IMR-90 (cell line): ENCODE measurements around the gene RAB5B. TPM values are rescaled to one million over a fixed set of nuclear protein-coding genes. Genes with fewer than 3 reads are reported as not detected.

ENCODE experiments used
- ATAC-seq: fragments of 200-7000 bp; cut with Tn5 transposase; 2 replicates; pipeline ENCODE4 v1.9.1; 2020; ENCODE audit warnings: low read depth, mild to moderate bottlenecking, moderate library complexity
- BruUV-seq: library from RNA; stranded (reverse); fragments of 400-500 nt; replicated peaks from 2 replicates; lab custom pipeline; 2021; lab: Mats Ljungman, UMichigan
- CTCF ChIA-PET: fragments of 300-600 bp; formaldehyde crosslinking; extraction: SDS; loops from one replicate; lab custom pipeline; 2021; ENCODE audit warnings: antibody characterized with exemption; lab: Yijun Ruan, JAX
- POLR2A ChIA-PET: fragments of 300-600 bp; sonication (Branson Sonifier 250); formaldehyde crosslinking; loops from one replicate; lab custom pipeline; 2022; ENCODE audit warnings: antibody characterized with exemption; ENCODE audit not compliant: unreplicated experiment; lab: Charles Lee
- DNase-seq: peaks from one replicate; pipeline ENCODE4 v3.0.0; 2013
- H2AFZ ChIP-seq: replicated peaks from 2 replicates; pipeline ENCODE3; 2013; ENCODE audit warnings: low read length, mild to moderate bottlenecking; ENCODE audit not compliant: poor library complexity
- H2AK5ac ChIP-seq: 2 replicates; pipeline ENCODE4 v1.6.1; 2013; ENCODE audit warnings: low read depth, low read length, inconsistent platforms
- H2AK9ac ChIP-seq: replicated peaks from 2 replicates; pipeline ENCODE3; 2013; ENCODE audit warnings: mild to moderate bottlenecking, low read depth, low read length, moderate library complexity; ENCODE audit not compliant: poor library complexity
- H2BK120ac ChIP-seq: 2 replicates; pipeline ENCODE4 v1.6.1; 2013; ENCODE audit warnings: low read depth, low read length, inconsistent platforms
- H2BK15ac ChIP-seq: 3 replicates; pipeline ENCODE4 v1.6.1; 2013; ENCODE audit warnings: low read depth, low read length, inconsistent platforms
- H2BK20ac ChIP-seq: 2 replicates; pipeline ENCODE4 v1.6.1; 2013; ENCODE audit warnings: low read depth, mild to moderate bottlenecking, inconsistent platforms, low read length, moderate library complexity
- H2BK5ac ChIP-seq: 2 replicates; pipeline ENCODE4 v1.6.1; 2013; ENCODE audit warnings: mild to moderate bottlenecking, low read depth, low read length, inconsistent platforms; ENCODE audit not compliant: poor library complexity, severe bottlenecking
- H3K14ac ChIP-seq: replicated peaks from 2 replicates; pipeline ENCODE4 v1.6.1; 2013; ENCODE audit warnings: low read depth, low read length, inconsistent platforms
- H3K18ac ChIP-seq: 2 replicates; pipeline ENCODE4 v1.6.1; 2013; ENCODE audit warnings: low read depth, low read length, control low read depth
- H3K23ac ChIP-seq: 2 replicates; pipeline ENCODE4 v1.6.1; 2013; ENCODE audit warnings: low read depth, low read length, inconsistent platforms
- H3K27ac ChIP-seq: 2 replicates; pipeline ENCODE4 v1.5.1; 2013; ENCODE audit warnings: mild to moderate bottlenecking, control low read depth, low read length; ENCODE audit not compliant: insufficient read depth
- H3K27me3 ChIP-seq: 2 replicates; pipeline ENCODE4 v1.6.1; 2013; ENCODE audit warnings: low read length; ENCODE audit not compliant: control insufficient read depth, insufficient read depth
- H3K36me3 ChIP-seq: 2 replicates; pipeline ENCODE4 v1.6.1; 2013; ENCODE audit warnings: low read length, mixed read lengths; ENCODE audit not compliant: control insufficient read depth, insufficient read depth
- H3K4ac ChIP-seq: 2 replicates; pipeline ENCODE4 v1.6.1; 2013; ENCODE audit warnings: low read depth, low read length, inconsistent platforms
- H3K4me1 ChIP-seq: 2 replicates; pipeline ENCODE4 v1.6.1; 2013; ENCODE audit warnings: low read length, mixed read lengths; ENCODE audit not compliant: control insufficient read depth, insufficient read depth
- H3K4me2 ChIP-seq: 2 replicates; pipeline ENCODE4 v1.6.1; 2013; ENCODE audit warnings: low read depth, mild to moderate bottlenecking, control low read depth, low read length, moderate library complexity
- H3K4me3 ChIP-seq: 2 replicates; pipeline ENCODE4 v1.5.1; 2013; ENCODE audit warnings: low read depth, mild to moderate bottlenecking, control low read depth, low read length, moderate library complexity; ENCODE audit not compliant: insufficient read depth
- H3K56ac ChIP-seq: 2 replicates; pipeline ENCODE4 v1.6.1; 2013; ENCODE audit warnings: low read length, inconsistent platforms; ENCODE audit not compliant: insufficient read depth; ENCODE audit errors: extremely low read depth
- H3K79me1 ChIP-seq, 2 experiments: 2 replicates each; pipeline ENCODE4 v1.6.1; 2013; ENCODE audit warnings: low read length in 2 of 2, inconsistent platforms in 1 of 2, low read depth in 1 of 2
- H3K9ac ChIP-seq: 2 replicates; pipeline ENCODE4 v1.6.1; 2013; ENCODE audit warnings: low read depth, low read length, control low read depth
- H3K9me1 ChIP-seq: 2 replicates; pipeline ENCODE4 v1.6.1; 2013; ENCODE audit warnings: low read length, inconsistent platforms; ENCODE audit not compliant: insufficient read depth
- H3K9me3 ChIP-seq: 2 replicates; pipeline ENCODE4 v1.6.1; 2013; ENCODE audit warnings: low read length; ENCODE audit not compliant: control insufficient read depth, insufficient read depth
- H4K20me1 ChIP-seq: 2 replicates; pipeline ENCODE4 v1.6.1; 2013; ENCODE audit warnings: low read length, inconsistent platforms; ENCODE audit not compliant: insufficient read depth
- H4K5ac ChIP-seq: 2 replicates; pipeline ENCODE4 v1.6.1; 2013; ENCODE audit warnings: mild to moderate bottlenecking, low read depth, low read length, control low read depth
- H4K8ac ChIP-seq, 2 experiments: 2 replicates each; pipeline ENCODE4 v1.6.1; 2013; ENCODE audit warnings: low read depth in 2 of 2, low read length in 2 of 2, control low read depth in 1 of 2, inconsistent platforms in 1 of 2
- H4K91ac ChIP-seq: 2 replicates; pipeline ENCODE4 v1.6.1; 2013; ENCODE audit warnings: low read depth, low read length, inconsistent platforms; ENCODE audit not compliant: insufficient read depth
- BHLHE40 ChIP-seq: fragments of 150-350 bp; IDR thresholded peaks from 2 replicates; pipeline ENCODE4 v1.6.1; 2016; ENCODE audit warnings: mild to moderate bottlenecking, low read depth, low read length
- CEBPB ChIP-seq: IDR thresholded peaks from 2 replicates; pipeline ENCODE4 v1.6.1; 2012; ENCODE audit warnings: low read depth, low read length, improper control_type of control experiment
- CTCF ChIP-seq: conservative IDR thresholded peaks from 2 replicates; pipeline ENCODE4 v1.5.1; 2012; ENCODE audit warnings: mild to moderate bottlenecking, low read depth, low read length, improper control_type of control experiment
- FOS ChIP-seq: fragments of 150-350 bp; IDR thresholded peaks from 2 replicates; pipeline ENCODE4 v1.6.1; 2016; ENCODE audit warnings: low read depth, low read length
- MAFK ChIP-seq: IDR thresholded peaks from 2 replicates; pipeline ENCODE4 v1.6.1; 2012; ENCODE audit warnings: low read depth, low read length, improper control_type of control experiment
- MAZ ChIP-seq: IDR thresholded peaks from 2 replicates; pipeline ENCODE4 v1.6.1; 2012; ENCODE audit warnings: low read depth, mild to moderate bottlenecking, low read length, improper control_type of control experiment, moderate library complexity, borderline replicate concordance
- MXI1 ChIP-seq: IDR thresholded peaks from 2 replicates; pipeline ENCODE4 v1.6.1; 2012; ENCODE audit warnings: low read depth, mild to moderate bottlenecking, low read length, moderate library complexity, borderline replicate concordance
- NFE2L2 ChIP-seq: fragments of 150-350 bp; IDR thresholded peaks from 2 replicates; pipeline ENCODE4 v1.6.1; 2016; ENCODE audit warnings: low read depth, mild to moderate bottlenecking, low read length
- RAD21 ChIP-seq: IDR thresholded peaks from 2 replicates; pipeline ENCODE4 v1.6.1; 2012; ENCODE audit warnings: low read length, improper control_type of control experiment
- RCOR1 ChIP-seq: IDR thresholded peaks from 2 replicates; pipeline ENCODE4 v1.6.1; 2012; ENCODE audit warnings: mild to moderate bottlenecking, low read length, improper control_type of control experiment; ENCODE audit not compliant: insufficient replicate concordance
- SMC3 ChIP-seq: fragments of 150-350 bp; IDR thresholded peaks from 2 replicates; pipeline ENCODE4 v1.6.1; 2016; ENCODE audit warnings: low read depth, mild to moderate bottlenecking, antibody characterized with exemption, low read length, moderate library complexity
- USF2 ChIP-seq: fragments of 150-350 bp; IDR thresholded peaks from 2 replicates; pipeline ENCODE4 v1.6.1; 2017; ENCODE audit warnings: mild to moderate bottlenecking, antibody characterized with exemption, low read length, low read depth
- WGBS, 2 experiments: methylation state at CpG; one replicate each; pipeline versions ENCODE4 v1.1.5 to v1.1.7; 2013; ENCODE audit warnings: missing lambda C conversion rate in 2 of 2; ENCODE audit not compliant: insufficient read length in 1 of 2; ENCODE audit errors: extremely low coverage in 2 of 2; 5-methylcytosine and 5-hydroxymethylcytosine counted together
- dilution Hi-C: fragments of 300-500 bp; cut with HindIII; formaldehyde crosslinking; loops from one replicate; pipeline ENCODE4 v1.14.3; 2018; ENCODE audit warnings: low sequenced_read_pairs; ENCODE audit not compliant: unreplicated experiment
- in situ Hi-C: fragments of 300-500 bp; cut with MboI; formaldehyde crosslinking; loops from 3 replicates; pipeline ENCODE4 v1.14.3; 2019; ENCODE audit warnings: low sequenced_read_pairs, inconsistent platforms, mixed read lengths
- intact Hi-C: fragments of 100-400 bp; cut with micrococcal nuclease; formaldehyde crosslinking; loops from 2 replicates; pipeline ENCODE4 v1.10.0; 2022
- polyA plus RNA-seq, 3 experiments: library from polyadenylated mRNA; depleted of rRNA; stranded (reverse); fragments of >200 nt; gene quantifications; 2 replicates each; pipeline ENCODE4 v1.2.3, GENCODE V29; 2012; ENCODE audit warnings: low replicate concordance in 1 of 3
- total RNA-seq: library from RNA; depleted of rRNA; stranded (reverse); fragments of >200 nt; gene quantifications from 2 replicates; pipeline ENCODE4 v1.2.3, GENCODE V29; 2012

RAB5B gene
- total and polyA plus RNA-seq, 2 of the 4 experiments (the other 2 are of a cell fraction), result 56.5 to 99.2 TPM

GRCh38 chr12:56040151-56040550 lies 66.3 kb downstream of the RAB5B start:
- Histone ChIP-seq H2BK120ac (no peak overlapping the region), H4K8ac (no peak overlapping the region), H4K20me1 (peaks cover 21% of the 10 kb centered on the region), H3K9me3 (no peaks in the 10 kb centered on the region), H3K4me3 (no peak overlapping the region), H2BK15ac (no peak overlapping the region), H2BK20ac (no peak overlapping the region), H2AFZ (no peak overlapping the region), H4K5ac (no peak overlapping the region), H3K9ac (no peak overlapping the region), H2AK5ac (no peak overlapping the region), H3K18ac (no peak overlapping the region), H3K27ac (no peak overlapping the region), H3K14ac (no peak overlapping the region), H3K4ac (no peak overlapping the region), H3K23ac (no peak overlapping the region), H3K9me1 (no peaks in the 10 kb centered on the region), H4K91ac (no peak overlapping the region), H2AK9ac (no peak overlapping the region), H3K4me1 (no peaks in the 10 kb centered on the region; the same call in 1 of the 2 replicates), H2BK5ac (no peak overlapping the region), H3K36me3 (peaks cover 24% of the 10 kb centered on the region), H3K79me1 (peaks cover 6 to 31% of the 10 kb centered on the region in 2 experiments), H3K56ac (no peak overlapping the region), H3K27me3 (no peaks in the 10 kb centered on the region), H3K4me2 (no peak overlapping the region)
- DNase-seq (no peak), ATAC-seq (no peak)
- intact Hi-C loops (loop anchor here (5.0 to 10.0 kb wide), 2 partner anchors 225 to 303 kb away; partner anchors contain the start of genes ORMDL2 and SARNP), in situ Hi-C loops (no loop called here), dilution Hi-C loops (no loop called here)
- TF ChIP-seq MAZ, result no peak
- TF ChIP-seq USF2, result no peak
- TF ChIP-seq MXI1, result no peak
- no peak for TF ChIP-seq NFE2L2
- TF ChIP-seq MAFK, result no peak
- no peak for TF ChIP-seq RCOR1
- no peak for TF ChIP-seq SMC3
- TF ChIP-seq BHLHE40, result no peak
- no peak for TF ChIP-seq CTCF
- TF ChIP-seq CEBPB, result no peak
- no peak for TF ChIP-seq FOS
- TF ChIP-seq RAD21, result no peak
- CTCF ChIA-PET, result interaction anchor here (0.6 to 1.5 kb wide), 4 partner anchors 31 to 302 kb away, joined by 3 to 5 read pairs (median 3); partner anchors contain the start of gene SUOX
- no TSS peak for BruUV-seq
- no CpG with 5 or more reads among the region's 1 CpG for WGBS, 2 experiments
- POLR2A ChIA-PET, result no interaction called here
